CD4-positive, alpha-beta T cell treated with Interleukin-12 subunit alpha and Interleukin-12 subunit beta, for 1 hour (primary cell): Measurements from ENCODE around the gene NSMCE1.
"Not testable (repeated sequence)": the region's sequence is repeated elsewhere in the genome, so short reads cannot be mapped to it uniquely, and the experiment has no call there.

Experiments
- DNase-seq: peaks from one replicate; pipeline ENCODE4 v3.0.0-alpha.2; 2020

Gene NSMCE1

GRCh38 chr16:27302126-27302525, 33.6 kb upstream of the NSMCE1 start:
- DNase-seq = no peak

- DNase-seq = no peak
Measured at GRCh38 chr16:27301236-27301861, 32.8 kb upstream of the NSMCE1 start.

- no peak for DNase-seq
Measured at GRCh38 chr16:27298132-27298531, 29.6 kb upstream of the NSMCE1 start.

GRCh38 chr16:27293343-27293742, 24.8 kb upstream of the NSMCE1 start:
- DNase-seq = no peak

GRCh38 chr16:27291722-27292240, 23.2 kb upstream of the NSMCE1 start:
- no peak for DNase-seq

GRCh38 chr16:27291106-27291505, 22.5 kb upstream of the NSMCE1 start:
- no peak for DNase-seq

GRCh38 chr16:27290562-27290961, 22.0 kb upstream of the NSMCE1 start:
- no peak for DNase-seq

- no peak for DNase-seq
Measured at GRCh38 chr16:27289669-27290068, 21.1 kb upstream of the NSMCE1 start.

- not testable (repeated sequence) for DNase-seq
Measured at GRCh38 chr16:27288313-27288712, 19.7 kb upstream of the NSMCE1 start.

- no peak for DNase-seq
Measured at GRCh38 chr16:27287887-27288286, 19.3 kb upstream of the NSMCE1 start.

GRCh38 chr16:27287051-27287811, 18.7 kb upstream of the NSMCE1 start:
- no peak for DNase-seq

- DNase-seq = no peak
Measured at GRCh38 chr16:27286451-27286850, 17.9 kb upstream of the NSMCE1 start.

- DNase-seq = no peak
Measured at GRCh38 chr16:27285676-27286196, 17.2 kb upstream of the NSMCE1 start.

GRCh38 chr16:27284865-27285675, 16.5 kb upstream of the NSMCE1 start:
- DNase-seq = no peak

- no peak for DNase-seq
Measured at GRCh38 chr16:27281243-27281642, 12.7 kb upstream of the NSMCE1 start.

GRCh38 chr16:27275394-27275793, 6.8 kb upstream of the NSMCE1 start:
- DNase-seq = no peak

GRCh38 chr16:27274424-27274874, 5.9 kb upstream of the NSMCE1 start:
- not testable (repeated sequence) for DNase-seq

- peak; percentile 33 for DNase-seq
Measured at GRCh38 chr16:27273670-27274423, 5.3 kb upstream of the NSMCE1 start.

GRCh38 chr16:27273330-27273669, 4.7 kb upstream of the NSMCE1 start:
- no peak for DNase-seq

- DNase-seq = not testable (repeated sequence)
Measured at GRCh38 chr16:27272697-27273096, 4.1 kb upstream of the NSMCE1 start.

GRCh38 chr16:27272076-27272475, 3.5 kb upstream of the NSMCE1 start:
- DNase-seq = no peak

GRCh38 chr16:27270349-27270748, 1.8 kb upstream of the NSMCE1 start:
- no peak for DNase-seq
